Spleen (tissue), 11 donors: Measurements from ENCODE around the gene DCST1. TPM values are rescaled to one million over a fixed set of nuclear protein-coding genes. Genes with fewer than 3 reads are reported as not detected.

Experiments
- DNase-seq: peaks from one replicate; pipeline ENCODE4 v3.0.0-alpha.2; 2020
- H3K27ac ChIP-seq, 8 donors: fragments of 200-600 bp; sonication (generic) in 7 of 8; 1 replicate in 4 of 8; 2 replicates in 4 of 8; pipeline versions ENCODE4 v1.5.0 to v1.8.0; 2016 to 2021; ENCODE audit warnings: inconsistent platforms in 4 of 8, mild to moderate bottlenecking in 4 of 8, moderate library complexity in 1 of 8
- H3K27me3 ChIP-seq, 7 donors: fragments of 200-600 bp; sonication (generic) in 6 of 7; replicated peaks in 1 of 7; 1 replicate in 4 of 7; 2 replicates in 3 of 7; pipeline versions ENCODE4 v1.5.0 to v1.8.0; 2016 to 2021; ENCODE audit warnings: inconsistent platforms in 3 of 7, mild to moderate bottlenecking in 1 of 7
- H3K36me3 ChIP-seq, 6 donors: fragments of 200-600 bp; sonication (generic) in 5 of 6; 1 replicate in 4 of 6; 2 replicates in 2 of 6; pipeline versions ENCODE4 v1.5.0 to v1.8.0; 2016 to 2021; ENCODE audit warnings: inconsistent platforms in 2 of 6
- H3K4me1 ChIP-seq, 6 donors: fragments of 200-600 bp; sonication (generic) in 5 of 6; 1 replicate in 3 of 6; 2 replicates in 3 of 6; pipeline versions ENCODE4 v1.5.0 to v1.8.0; 2016 to 2021; ENCODE audit warnings: inconsistent platforms in 3 of 6
- H3K4me3 ChIP-seq, 8 donors: fragments of 200-600 bp; sonication (generic) in 7 of 8; 1 replicate in 4 of 8; 2 replicates in 4 of 8; pipeline versions ENCODE4 v1.5.0 to v1.8.0; 2016 to 2021; ENCODE audit warnings: inconsistent platforms in 4 of 8, mild to moderate bottlenecking in 4 of 8, moderate library complexity in 2 of 8
- H3K9me3 ChIP-seq, 8 donors: fragments of 200-600 bp; sonication (generic) in 7 of 8; 1 replicate in 4 of 8; 2 replicates in 4 of 8; pipeline versions ENCODE4 v1.5.0 to v1.8.0; 2016 to 2021; ENCODE audit warnings: inconsistent platforms in 4 of 8
- POLR2A ChIP-seq, 3 donors: fragments of 450-650 bp; IDR thresholded peaks; one replicate each; pipeline ENCODE4 v1.5.1; 2017; ENCODE audit warnings: antibody characterized with exemption in 3 of 3, mild to moderate bottlenecking in 1 of 3
- POLR2AphosphoS5 ChIP-seq, 3 donors: sonication (generic); formaldehyde crosslinking; IDR thresholded peaks; one replicate each; pipeline ENCODE4 v1.5.1; 2017; ENCODE audit warnings: antibody characterized with exemption in 3 of 3
- WGBS, 5 donors: extraction: QIAGEN DNeasy Blood & Tissue Kit in 3 of 5; methylation state at CpG; one replicate each; pipeline versions ENCODE4 v1.1.5 to v1.1.7; 2013 to 2018; 5-methylcytosine and 5-hydroxymethylcytosine counted together
- intact Hi-C: fragments of 100-400 bp; cut with DNase I; formaldehyde crosslinking; loops from one replicate; pipeline ENCODE4 v1.15.0; 2023; ENCODE audit warnings: low total_unique reads
- polyA plus RNA-seq, 3 donors: library from polyadenylated mRNA; stranded (reverse); fragments of 200-250 nt; gene quantifications; one replicate each; pipeline ENCODE4 v1.2.1, GENCODE V29; 2013
- total RNA-seq, 7 donors: library from RNA; depleted of rRNA in 3 of 7; stranded (reverse); fragments of >200 nt in 3 of 7; fragmentation: NEBNext Ultra II Directional in 4 of 7; extraction: Animal tissue kit (Norgen Biotek cat#: 25700) in 4 of 7; gene quantifications; one replicate each; pipeline versions ENCODE4 v1.1.0 to v1.2.1, GENCODE V29; 2016 to 2021
- TF ChIP-seq, protein P1 (sequence below), 11 experiments: fragments of 200-600 bp in 7 of 11; fragments of 450-650 bp in 4 of 11; sonication (generic) in 4 of 11; IDR thresholded peaks in 8 of 11; conservative IDR thresholded peaks in 3 of 11; 1 replicate in 7 of 11; 2 replicates in 4 of 11; pipeline versions ENCODE4 v1.4.0 to v1.8.0; 2016 to 2021; ENCODE audit warnings: antibody characterized with exemption in 11 of 11, inconsistent platforms in 4 of 11, mild to moderate bottlenecking in 1 of 11
- donor health status: healthy with polysubstance abuse.
- donor health status: DM: no; HTN: no; CAD: no; lungs with moderate emphysema.
- donor health status: DM: no; HTN: no; CAD: no.
- donor health status: Bipolar disorder and iron deficiency.
- donor health status: healthy.
- donor health status: DM: no; HTN: no; CAD: no.
- donor health status: DM: yes; HTN: yes; CAD: no.

DCST1 gene
- total and polyA plus RNA-seq, 10 donors: not detected

DNA sequence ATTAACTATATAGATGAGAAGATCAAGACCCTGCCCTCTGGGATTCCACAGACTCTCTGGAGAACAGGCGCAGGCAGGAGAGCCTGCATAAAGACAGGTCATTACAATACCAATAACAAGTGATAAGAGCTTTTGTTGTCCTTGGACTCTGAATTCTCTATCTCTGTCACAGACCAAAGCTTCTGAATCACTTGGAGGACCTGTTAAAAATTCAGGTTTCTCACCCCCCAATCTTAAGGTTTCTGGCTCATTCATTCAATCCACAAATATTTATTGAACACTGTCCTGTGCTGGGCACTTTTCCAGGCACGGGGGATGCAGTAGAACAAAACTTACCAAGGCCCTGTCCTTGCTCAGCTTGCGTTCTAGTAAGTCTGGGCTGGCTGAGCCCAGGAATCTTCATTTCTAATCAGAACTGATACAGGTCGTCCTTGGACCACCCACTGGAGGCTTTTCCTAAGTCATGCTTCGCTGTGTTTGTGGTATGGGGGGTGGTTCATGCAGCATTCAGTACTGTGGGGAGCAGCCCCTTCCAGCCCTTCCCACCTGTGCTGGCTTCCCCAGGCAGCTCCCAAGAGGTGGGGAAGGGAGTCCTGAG, 31.3 kb downstream of the DCST1 start:
- Histone ChIP-seq H3K4me1 (peaks cover 29 to 58% (median 44%) of the 10 kb centered on the region in 6 donors), H3K9me3 (no peaks in the 10 kb centered on the region), H3K4me3 (no peak overlapping the region), H3K36me3 (peaks cover 0 to 57% (median 13%) of the 10 kb centered on the region in 6 donors), H3K27ac (peak overlapping the region in 1 of 8 donors; percentile 7), H3K27me3 (no peaks in the 10 kb centered on the region)
- intact Hi-C loops: loop anchor here (10.0 kb wide), 1 partner anchor 60 kb away; the partner anchor contains the start of gene ZBTB7B
- DNase-seq: no peak
- TF ChIP-seq POLR2A (IDR thresholded peaks at IDR 0.05) (no peak), POLR2AphosphoS5 (IDR thresholded peaks at IDR 0.05) (no peak)
- TF ChIP-seq, protein P1, sequence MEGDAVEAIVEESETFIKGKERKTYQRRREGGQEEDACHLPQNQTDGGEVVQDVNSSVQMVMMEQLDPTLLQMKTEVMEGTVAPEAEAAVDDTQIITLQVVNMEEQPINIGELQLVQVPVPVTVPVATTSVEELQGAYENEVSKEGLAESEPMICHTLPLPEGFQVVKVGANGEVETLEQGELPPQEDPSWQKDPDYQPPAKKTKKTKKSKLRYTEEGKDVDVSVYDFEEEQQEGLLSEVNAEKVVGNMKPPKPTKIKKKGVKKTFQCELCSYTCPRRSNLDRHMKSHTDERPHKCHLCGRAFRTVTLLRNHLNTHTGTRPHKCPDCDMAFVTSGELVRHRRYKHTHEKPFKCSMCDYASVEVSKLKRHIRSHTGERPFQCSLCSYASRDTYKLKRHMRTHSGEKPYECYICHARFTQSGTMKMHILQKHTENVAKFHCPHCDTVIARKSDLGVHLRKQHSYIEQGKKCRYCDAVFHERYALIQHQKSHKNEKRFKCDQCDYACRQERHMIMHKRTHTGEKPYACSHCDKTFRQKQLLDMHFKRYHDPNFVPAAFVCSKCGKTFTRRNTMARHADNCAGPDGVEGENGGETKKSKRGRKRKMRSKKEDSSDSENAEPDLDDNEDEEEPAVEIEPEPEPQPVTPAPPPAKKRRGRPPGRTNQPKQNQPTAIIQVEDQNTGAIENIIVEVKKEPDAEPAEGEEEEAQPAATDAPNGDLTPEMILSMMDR (IDR thresholded peaks at IDR 0.05 in 8 of 11, conservative IDR thresholded peaks at IDR 0.05 in 3 of 11): no peak
- WGBS, 5 donors: 72 to 88% (median 79%) methylated on average over 5 of the region's 5 CpGs

DNA sequence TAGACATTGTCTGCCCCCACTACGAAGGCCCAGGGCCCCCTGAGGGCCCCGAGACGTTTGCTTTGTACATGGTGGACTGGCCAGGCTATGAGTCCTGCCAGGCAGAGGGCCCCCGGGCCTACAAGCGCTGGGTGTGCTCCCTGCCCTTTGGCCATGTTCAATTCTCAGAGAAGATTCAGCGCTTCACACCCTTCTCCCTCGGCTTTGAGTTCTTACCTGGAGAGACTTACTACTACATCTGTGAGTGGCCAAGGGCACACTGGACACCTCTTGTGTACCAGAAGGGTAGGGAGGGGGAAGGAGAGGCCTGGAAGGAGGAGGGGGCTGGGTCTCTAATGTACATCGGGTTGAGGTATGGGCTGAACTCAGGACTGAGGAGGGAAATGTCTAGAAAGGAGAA, 33.2 kb downstream of the DCST1 start:
- no peak for DNase-seq
- Histone ChIP-seq H3K27ac (no peak overlapping the region), H3K36me3 (peaks cover 0 to 39% (median 5%) of the 10 kb centered on the region in 6 donors), H3K9me3 (no peaks in the 10 kb centered on the region), H3K4me1 (peaks cover 37 to 62% (median 53%) of the 10 kb centered on the region in 6 donors), H3K27me3 (no peaks in the 10 kb centered on the region), H3K4me3 (no peak overlapping the region)
- 89 to 95% (median 93%) methylated on average over 8 of the region's 8 CpGs for WGBS, 5 donors
- intact Hi-C loops: loop anchor here (10.0 kb wide), 1 partner anchor 62 kb away; the partner anchor contains the start of gene ZBTB7B
- TF ChIP-seq, protein P1 (IDR thresholded peaks at IDR 0.05 in 8 of 11, conservative IDR thresholded peaks at IDR 0.05 in 3 of 11): no peak
- TF ChIP-seq POLR2AphosphoS5 (IDR thresholded peaks at IDR 0.05) (no peak), POLR2A (IDR thresholded peaks at IDR 0.05) (no peak)

DNA sequence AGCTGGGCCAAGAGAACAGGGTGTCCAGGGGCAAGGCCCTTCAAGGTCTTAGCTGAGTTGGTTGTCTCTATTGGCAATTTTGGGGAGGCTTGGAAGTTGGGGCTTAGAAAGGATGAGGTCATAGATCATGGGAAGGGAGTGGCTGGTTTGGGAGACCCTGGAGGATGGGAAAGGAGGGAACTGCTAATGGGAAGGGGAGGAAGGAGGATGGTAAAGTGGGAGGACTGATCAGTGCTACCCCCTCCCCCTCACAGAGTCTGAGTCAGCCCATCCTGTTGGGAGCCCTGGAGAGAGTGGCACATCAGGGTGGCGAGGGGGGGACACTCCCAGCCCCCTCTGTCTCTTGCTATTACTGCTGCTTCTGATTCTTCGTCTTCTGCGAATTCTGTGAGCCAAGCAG, 35.0 kb downstream of the DCST1 start:
- Histone ChIP-seq H3K36me3 (peaks cover 0 to 32% (median 5%) of the 10 kb centered on the region in 6 donors), H3K4me1 (peaks cover 20 to 52% (median 36%) of the 10 kb centered on the region in 6 donors), H3K4me3 (no peak overlapping the region), H3K27me3 (no peaks in the 10 kb centered on the region), H3K27ac (no peak overlapping the region), H3K9me3 (no peaks in the 10 kb centered on the region)
- intact Hi-C loops: loop anchor here (10.0 kb wide), 1 partner anchor 64 kb away; the partner anchor contains the start of gene ZBTB7B
- DNase-seq: no peak
- WGBS, 5 donors: 90 to 100% (median 97%) methylated on average over 3 of the region's 3 CpGs
- no peak for TF ChIP-seq POLR2A (IDR thresholded peaks at IDR 0.05)
- no peak for TF ChIP-seq POLR2AphosphoS5 (IDR thresholded peaks at IDR 0.05)
- TF ChIP-seq, protein P1 (IDR thresholded peaks at IDR 0.05 in 8 of 11, conservative IDR thresholded peaks at IDR 0.05 in 3 of 11): no peak

DNA sequence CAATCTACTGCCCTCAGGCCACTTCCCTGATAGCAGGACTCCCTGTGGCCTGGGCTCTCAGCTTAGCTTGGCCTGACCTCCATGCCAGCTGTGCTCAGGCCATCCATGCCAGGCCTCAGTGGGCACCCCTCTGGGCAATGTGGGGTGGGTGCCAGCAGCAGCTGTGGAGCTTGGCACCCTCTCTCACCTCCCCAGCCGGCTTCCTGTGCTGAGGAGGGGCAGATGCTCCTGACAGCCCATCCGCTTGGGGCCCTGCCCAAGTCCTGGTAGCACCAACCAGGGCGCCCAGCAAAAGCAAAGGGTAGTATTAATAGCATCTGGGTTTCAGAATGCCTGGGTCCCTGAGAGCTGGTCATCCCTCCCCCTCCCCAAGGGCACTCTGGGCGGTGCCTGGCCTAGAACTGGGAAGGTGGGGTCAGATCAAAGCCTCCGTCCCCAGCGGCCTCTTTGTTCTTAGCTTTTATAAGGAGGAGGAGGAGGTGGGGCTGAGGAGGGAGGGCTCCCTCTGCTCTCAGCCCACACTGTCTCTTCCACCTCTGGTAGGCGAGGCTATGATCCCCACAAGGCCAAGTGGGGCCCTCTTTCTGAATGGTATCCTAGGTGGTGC, 36.0 kb downstream of the DCST1 start:
- no peak overlapping the region for H3K27ac ChIP-seq
- H3K4me3 ChIP-seq: no peak overlapping the region
- no peak for DNase-seq
- peaks cover 0 to 32% (median 5%) of the 10 kb centered on the region in 6 donors for H3K36me3 ChIP-seq
- 69 to 84% (median 80%) methylated on average over 7 of the region's 7 CpGs for whole genome bisulfite sequencing, 5 donors
- H3K27me3 ChIP-seq: no peaks in the 10 kb centered on the region
- intact Hi-C loops: loop anchor here (10.0 kb wide), 1 partner anchor 65 kb away; the partner anchor contains the start of gene ZBTB7B
- H3K9me3 ChIP-seq: no peaks in the 10 kb centered on the region
- H3K4me1 ChIP-seq: peaks cover 14 to 48% (median 29%) of the 10 kb centered on the region in 6 donors
- TF ChIP-seq POLR2AphosphoS5 (IDR thresholded peaks at IDR 0.05) (no peak), POLR2A (IDR thresholded peaks at IDR 0.05) (no peak)
- TF ChIP-seq, protein P1 (IDR thresholded peaks at IDR 0.05 in 8 of 11, conservative IDR thresholded peaks at IDR 0.05 in 3 of 11): no peak
